Measurements from ENCODE around the gene SIN3B. TPM values are rescaled to one million over a fixed set of nuclear protein-coding genes. Genes with fewer than 3 reads are reported as not detected.

SIN3B gene
- total and polyA plus RNA-seq, 2 of the 13 experiments (the other 11 are each of a cell fraction or from before 2014, with no cell fraction given), result 12.9 to 25.7 TPM

DNA sequence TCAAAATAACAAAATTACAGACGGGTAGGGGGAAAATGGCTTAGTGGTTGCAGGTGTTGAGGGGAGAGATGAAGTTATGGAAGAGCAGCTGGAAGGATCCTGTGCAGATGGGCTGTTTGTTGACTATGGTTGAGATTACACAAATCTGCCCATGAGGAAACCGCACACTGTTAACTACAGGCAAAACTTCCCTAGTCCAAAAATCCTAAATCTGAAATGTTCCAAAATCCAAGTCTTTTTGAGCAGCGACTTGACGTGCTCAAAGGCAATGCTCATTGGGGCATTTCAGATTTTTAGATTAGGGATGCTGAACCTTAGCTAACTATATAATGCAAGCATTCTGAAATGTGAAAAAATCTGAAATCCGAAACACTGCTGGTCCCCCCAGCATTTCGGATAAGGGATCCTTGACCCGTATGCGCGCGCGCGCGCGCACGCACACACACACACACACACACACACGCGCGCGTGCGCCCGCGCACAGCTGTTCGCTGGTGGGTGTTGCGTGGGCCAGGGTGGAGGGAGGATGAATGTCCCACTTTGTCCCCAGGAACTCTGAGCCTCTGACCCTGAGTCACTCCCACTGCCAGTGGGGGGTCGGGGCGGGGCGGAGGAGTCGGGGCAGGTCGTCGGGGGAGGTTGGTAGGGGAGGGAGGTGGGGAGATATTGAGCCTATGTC, 66.4 kb downstream of the SIN3B start (continued):
- TF ChIP-seq, protein P1, sequence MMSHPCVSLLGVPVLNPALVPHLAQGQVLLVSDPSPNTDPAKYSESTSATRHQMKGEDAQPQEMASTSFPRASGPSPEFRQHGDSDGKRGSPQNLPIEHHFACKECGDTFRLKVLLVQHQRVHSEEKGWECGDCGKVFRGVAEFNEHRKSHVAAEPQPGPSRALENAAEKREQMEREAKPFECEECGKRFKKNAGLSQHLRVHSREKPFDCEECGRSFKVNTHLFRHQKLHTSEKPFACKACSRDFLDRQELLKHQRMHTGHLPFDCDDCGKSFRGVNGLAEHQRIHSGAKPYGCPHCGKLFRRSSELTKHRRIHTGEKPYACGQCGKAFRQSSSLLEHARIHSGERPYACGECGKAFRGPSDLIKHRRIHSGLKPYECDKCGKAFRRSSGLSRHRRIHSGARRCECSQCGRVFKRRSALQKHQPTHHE (CRISPR knock-in tag; IDR thresholded peaks at IDR 0.05; ENCODE audit: borderline replicate concordance), result no peak
- no peak for TF ChIP-seq ZBTB7A (CRISPR knock-in tag; IDR thresholded peaks at IDR 0.05)
- no peak for TF ChIP-seq DPF2 (CRISPR knock-in tag; IDR thresholded peaks at IDR 0.05; ENCODE audit: borderline replicate concordance, low read depth)
- no peak for TF ChIP-seq ZNF367 (CRISPR knock-in tag; IDR thresholded peaks at IDR 0.05; ENCODE audit: borderline replicate concordance)
- no peak for TF ChIP-seq YEATS2 (CRISPR knock-in tag; IDR thresholded peaks at IDR 0.05; ENCODE audit: borderline replicate concordance)
- no peak for TF ChIP-seq GTF2F1 (IDR thresholded peaks at IDR 0.05; ENCODE audit: low read length)
- no peak for TF ChIP-seq EZH2 (conservative IDR thresholded peaks at IDR 0.05; ENCODE audit: low read depth, low read length)
- TF ChIP-seq ZNF292 (CRISPR knock-in tag; IDR thresholded peaks at IDR 0.05; ENCODE audit: borderline replicate concordance, low read depth), result no peak
- TF ChIP-seq SNRNP70 (IDR thresholded peaks at IDR 0.05; ENCODE audit: low read depth, low read length), result no peak
- TF ChIP-seq, protein P2, sequence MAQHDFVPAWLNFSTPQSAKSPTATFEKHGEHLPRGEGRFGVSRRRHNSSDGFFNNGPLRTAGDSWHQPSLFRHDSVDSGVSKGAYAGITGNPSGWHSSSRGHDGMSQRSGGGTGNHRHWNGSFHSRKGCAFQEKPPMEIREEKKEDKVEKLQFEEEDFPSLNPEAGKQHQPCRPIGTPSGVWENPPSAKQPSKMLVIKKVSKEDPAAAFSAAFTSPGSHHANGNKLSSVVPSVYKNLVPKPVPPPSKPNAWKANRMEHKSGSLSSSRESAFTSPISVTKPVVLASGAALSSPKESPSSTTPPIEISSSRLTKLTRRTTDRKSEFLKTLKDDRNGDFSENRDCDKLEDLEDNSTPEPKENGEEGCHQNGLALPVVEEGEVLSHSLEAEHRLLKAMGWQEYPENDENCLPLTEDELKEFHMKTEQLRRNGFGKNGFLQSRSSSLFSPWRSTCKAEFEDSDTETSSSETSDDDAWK (CRISPR knock-in tag; IDR thresholded peaks at IDR 0.05), result no peak
